Stimulated activated naive CD4-positive, alpha-beta T cell treated with Interleukin-2 at 50 U/mL for 16 hours (primary cell): ENCODE data around the gene ARL2.
"Not testable (repeated sequence)": the region's sequence is repeated elsewhere in the genome, so short reads cannot be mapped to it uniquely, and the experiment has no call there.

Source experiments
- DNase-seq: peaks from one replicate; lab custom pipeline; 2025; lab: John Stamatoyannopoulos, UW

Gene ARL2

DNA sequence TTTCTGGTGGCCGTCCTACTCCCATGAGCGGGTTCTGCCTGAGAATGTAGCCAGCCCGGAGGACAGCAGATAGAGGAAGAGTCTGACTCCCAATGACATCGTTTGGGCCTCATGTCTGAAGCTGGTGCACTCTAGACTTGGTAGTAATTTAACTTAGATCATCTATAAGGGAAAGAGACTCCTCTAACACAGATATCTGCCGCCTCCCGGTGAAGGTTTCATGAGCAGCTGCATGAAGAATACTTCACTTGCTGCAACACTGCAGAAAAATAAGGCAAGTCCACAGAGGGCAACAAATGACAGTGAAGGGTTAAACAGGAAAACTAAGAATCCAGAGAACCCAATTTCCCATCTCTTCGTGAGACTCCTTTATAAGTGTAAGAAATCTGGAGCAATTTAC lies 5.9 kb upstream of the ARL2 start:
- DNase-seq: no peak

DNA sequence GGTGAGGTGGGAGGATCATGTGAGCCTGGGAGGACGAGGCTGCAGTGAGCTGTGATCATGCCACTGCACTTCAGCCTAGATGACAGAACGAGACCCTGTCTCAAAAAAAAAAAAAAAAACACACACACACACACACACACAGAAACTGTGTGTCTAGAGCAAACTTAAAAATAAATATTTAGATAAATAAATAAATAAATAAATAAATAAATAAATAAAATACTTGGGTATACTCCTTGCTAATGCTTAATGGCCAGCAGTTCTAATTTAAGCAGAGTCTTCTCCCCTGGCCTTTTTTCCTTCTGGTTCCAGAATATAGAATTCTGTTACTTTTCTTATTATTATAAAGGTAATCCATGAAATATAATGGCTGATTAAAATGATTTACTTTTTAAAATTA lies 5.1 kb upstream of the ARL2 start:
- no peak for DNase-seq

DNA sequence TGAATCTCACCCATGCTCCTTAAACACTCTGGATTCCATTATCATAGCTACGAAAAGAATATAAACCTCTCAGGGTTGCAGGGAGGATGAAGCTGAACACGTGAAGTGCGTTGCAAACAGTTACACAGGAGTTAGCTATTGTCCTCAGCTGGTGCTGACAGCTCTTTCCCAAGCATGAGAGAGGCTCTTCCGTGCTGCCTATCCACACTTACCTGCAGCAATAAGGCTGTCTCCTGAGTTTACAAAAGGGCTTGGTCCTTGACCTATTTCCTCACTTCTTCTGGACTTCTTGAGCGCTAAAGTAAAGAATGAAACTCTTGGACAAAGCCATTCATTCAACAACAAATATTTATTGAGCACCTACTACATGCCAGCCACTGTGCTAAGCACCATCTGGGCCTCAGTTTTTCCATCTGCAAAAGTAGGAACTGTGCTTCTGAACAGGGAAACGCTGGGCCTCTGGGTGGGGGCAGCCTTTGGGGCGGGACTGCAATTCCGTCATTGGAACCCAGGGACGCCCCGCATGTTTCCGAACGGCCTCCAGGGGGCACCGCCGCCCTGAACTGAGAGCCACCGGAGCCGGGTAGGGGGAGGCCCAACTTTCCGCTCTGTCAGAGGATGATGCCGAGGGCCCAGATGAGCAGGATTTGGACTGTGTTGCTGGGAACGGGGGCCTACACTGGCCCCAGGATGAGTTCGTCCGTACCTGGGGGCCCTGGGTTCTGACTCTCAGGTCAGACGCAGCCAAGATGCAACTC lies 651 bp upstream of the ARL2 start:
- DNase-seq: peak; percentile 88

DNA sequence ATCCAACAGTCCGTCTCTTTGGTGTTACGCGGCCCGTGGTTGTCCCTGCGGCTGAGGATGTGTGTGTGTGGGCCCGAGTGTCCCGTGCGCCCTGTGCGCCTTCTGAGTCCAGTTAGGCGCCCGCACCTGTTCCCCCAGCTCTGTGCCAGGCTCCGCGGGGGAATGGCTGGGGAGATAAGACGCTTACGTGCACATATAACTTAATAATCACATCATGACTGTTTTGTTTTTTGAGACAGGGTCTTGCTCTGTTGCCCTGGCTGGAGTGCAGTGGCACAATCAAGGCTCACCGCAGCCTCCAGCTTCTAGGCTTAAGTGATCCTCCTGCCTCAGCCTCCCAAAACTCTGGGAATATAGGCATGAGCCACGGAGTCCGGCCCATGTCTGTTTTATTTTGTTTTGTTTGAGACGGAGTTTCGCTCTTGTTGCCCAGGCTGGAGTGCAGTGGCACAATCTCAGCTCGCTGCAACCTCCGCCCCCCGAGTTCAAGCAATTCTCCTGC lies 817 bp downstream of the ARL2 start:
- DNase-seq: no peak

DNA sequence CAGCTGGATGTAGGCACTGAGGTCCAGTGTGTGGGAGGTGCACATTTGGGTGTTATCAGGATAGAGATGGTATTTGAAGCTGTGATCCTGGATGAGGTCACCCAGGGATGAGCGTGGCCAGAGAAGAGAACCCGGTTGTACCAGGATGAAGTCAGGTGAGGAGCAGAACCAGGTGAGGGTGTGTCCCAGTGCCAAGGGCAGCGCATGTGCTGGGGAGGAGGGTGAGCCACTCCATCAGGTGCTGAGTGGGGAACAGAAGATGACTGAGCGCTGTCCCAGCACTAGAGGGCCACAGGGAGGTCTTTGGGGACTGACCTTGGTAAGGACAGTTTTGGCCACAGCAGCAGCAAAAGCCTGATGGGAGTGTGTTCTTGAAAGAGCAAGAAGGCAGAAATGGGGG lies 2.7 kb downstream of the ARL2 start:
- no peak for DNase-seq

DNA sequence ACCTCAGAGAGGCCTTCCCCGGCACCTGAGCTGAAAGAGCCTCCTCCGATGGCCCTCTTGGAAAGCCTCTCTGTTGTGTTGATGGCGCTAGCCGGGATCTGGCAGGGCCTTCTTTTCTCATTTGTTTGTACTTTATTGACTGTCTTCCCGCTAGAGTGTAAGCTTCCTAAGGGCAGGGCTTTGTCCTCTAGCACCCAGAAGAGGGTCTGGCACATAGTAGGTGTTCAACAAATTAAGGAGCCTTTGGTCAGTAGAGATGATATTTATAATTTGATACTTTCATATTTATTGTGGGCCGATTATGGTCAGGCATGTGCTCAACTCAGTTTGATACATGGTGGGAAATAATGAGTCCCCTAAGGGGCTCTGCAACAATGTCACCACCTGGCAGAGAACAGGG lies 4.0 kb downstream of the ARL2 start:
- DNase-seq: no peak

DNA sequence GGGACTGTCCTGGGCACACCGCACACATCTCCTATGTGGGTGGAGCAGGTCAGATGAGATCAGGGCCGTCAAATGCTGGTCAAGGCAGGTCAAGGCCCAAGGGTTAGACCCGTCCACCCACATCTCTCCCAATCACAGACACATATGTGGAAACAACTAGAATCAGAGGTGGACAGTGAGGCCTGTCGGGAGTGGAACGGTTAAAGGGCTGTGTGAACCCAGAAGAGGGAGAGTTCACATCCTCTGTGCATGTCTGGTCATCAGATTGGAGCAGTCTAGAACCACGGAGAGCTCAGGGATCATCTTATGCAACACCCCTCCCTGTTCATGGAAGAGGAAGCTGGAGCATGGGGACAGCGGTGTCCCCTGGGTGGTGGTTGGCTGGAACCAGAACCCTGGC lies 5.9 kb downstream of the ARL2 start:
- no peak for DNase-seq

DNA sequence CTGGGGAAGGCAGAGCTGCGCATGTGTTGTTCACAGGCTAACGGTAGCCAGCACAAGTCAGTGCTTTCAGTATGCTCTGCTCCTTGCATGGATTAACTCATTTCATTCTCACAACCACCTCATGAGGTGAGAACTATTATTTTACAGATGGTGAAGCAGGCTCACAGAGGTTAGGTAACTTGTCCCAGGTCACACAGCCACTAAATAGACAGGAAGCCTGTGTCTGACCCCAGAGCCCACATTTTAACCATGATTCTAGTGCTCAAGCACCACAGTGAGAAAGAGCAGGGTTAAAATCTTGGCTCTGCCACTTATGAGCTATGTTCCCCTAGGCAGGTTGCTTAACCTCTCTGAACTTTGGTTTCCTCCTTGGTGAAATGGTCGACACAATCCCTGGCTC lies 7.0 kb downstream of the ARL2 start:
- no peak for DNase-seq

DNA sequence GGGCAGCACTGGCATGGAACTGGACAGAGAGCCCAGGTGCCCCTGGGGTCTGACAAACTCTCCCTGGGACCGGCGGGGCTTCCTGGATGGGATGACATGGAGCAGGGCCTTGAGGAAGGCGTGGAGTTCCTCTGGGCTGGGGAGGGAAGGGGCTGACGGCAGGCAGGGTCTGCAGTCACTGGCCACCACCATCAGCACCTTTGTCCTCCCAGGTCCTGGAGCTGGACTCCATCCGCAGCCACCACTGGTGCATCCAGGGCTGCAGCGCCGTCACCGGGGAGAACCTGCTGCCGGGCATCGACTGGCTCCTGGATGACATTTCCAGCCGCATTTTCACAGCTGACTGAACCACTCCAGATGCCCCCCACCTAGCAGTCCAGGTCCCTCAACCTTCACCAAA lies 7.5 kb downstream of the ARL2 start:
- DNase-seq: no peak

DNA sequence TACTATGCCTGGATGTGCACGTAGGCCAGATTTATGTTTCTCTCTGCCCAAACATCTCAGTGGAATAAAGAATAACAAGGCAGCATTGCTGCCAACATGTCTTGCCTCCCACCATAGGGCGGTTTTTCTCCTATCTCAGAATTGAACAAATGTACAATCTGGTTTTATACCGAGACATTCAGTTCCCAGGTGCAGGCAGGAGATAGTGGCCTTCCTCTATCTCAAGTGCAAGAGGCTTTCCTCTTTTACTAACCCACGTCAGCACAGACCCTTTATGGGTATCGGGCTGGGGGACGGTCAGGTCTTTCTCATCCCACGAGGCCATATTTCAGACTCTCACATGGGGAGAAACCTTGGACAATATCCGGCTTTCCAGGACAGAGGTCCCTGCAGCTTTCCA lies 9.5 kb downstream of the ARL2 start:
- not testable (repeated sequence) for DNase-seq

DNA sequence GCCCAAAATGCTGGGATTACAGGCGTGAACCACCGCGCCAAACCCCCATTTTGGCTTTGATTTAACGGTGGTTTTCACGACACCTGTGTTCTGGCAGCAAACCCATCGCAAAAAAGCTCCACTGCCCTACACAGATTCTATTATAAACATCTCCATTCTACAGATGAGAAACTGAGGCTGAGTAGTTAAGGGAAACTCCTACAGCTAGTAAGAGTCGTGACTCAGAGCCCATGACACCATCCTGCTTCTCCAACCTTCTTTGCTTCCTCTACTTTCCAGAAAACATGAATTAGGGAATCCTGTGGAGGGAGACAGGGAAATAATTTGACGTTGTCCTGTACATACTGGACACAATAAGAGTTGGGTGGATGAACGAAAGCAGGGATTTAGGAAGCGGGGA lies 12.8 kb downstream of the ARL2 start:
- DNase-seq: no peak

DNA sequence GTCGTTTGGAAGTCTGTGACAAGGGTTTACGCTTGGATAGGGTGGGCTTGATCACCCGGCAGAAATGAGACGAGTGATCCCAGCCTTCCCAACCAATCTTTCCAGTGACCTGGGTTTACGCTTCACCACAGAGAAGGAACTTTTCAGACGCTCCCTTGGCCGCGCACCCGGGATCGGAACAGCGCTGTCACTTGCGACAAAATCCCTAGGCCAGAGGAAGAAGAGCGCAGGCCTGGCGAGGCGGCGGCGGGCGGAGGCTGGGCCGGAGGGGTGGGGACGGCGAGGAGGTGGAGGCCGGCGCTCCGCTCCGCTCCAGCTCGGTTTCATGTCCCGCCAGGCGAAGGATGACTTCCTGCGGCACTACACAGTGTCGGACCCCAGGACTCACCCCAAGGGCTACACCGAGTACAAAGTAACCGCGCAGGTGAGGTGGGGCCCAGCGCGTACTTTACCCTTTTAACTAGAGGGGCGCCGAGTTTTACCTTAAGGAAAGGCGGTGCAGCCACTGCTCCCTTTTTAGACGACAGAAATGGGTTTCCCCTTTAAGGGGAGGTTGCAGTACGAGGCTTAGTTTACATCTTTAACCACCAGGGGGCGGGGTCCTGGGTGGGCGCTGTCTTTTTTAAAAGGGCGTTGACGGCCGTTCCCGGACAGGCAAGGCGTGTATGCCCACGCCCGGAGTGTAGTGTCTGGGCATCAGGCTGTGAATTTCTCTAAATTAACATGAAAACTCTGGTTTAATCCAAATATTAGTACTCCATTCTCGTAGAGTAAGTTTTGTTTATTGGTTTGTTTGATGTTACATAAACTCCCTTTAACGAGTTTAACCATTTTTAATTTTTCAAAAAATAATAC lies 13.5 kb downstream of the ARL2 start, which contains the start of gene SNX15:
SNX15 (plus strand) TSS at position 227 of the 855 bp plus-strand sequence; CDS start at position 326, 99 bp downstream.
- peak; percentile 86 for DNase-seq

DNA sequence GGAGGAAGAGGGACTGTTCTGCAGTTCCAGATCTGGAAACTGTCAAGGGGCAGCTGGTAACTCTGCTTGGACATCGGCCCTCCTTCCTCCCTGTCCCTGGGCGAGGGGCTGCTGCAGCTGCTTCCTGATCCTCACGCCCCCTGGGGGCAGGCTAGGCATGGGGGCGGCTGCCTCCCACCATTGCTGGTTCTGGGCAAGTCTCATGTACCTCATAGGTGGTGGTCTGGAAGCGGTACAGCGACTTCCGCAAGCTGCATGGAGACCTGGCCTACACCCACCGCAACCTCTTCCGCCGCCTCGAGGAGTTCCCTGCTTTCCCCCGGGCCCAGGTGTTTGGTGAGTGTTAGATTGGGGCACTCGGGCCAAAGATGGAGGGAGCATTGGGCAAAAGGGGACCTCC lies 18.3 kb downstream of the ARL2 start:
- DNase-seq: no peak

DNA sequence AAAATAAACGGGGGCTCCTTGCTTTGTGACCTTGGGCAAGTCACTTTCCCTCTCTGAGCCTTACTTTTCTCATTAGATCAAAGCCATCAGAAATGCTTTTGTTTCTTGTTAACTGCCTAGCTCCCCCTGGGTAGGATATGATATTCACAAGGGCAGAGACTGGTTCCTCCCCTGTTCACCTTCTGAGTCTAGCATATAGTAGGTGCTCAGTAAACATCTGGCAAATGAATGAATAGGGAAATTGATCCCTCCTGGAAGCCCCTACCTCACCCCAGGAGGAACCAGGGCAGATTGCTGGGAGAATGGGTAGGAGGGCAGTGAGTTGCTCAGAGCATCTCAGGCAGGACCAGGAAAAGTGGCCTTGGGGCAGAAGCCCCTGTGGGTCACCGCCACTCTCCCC lies 20.5 kb downstream of the ARL2 start:
- no peak for DNase-seq

DNA sequence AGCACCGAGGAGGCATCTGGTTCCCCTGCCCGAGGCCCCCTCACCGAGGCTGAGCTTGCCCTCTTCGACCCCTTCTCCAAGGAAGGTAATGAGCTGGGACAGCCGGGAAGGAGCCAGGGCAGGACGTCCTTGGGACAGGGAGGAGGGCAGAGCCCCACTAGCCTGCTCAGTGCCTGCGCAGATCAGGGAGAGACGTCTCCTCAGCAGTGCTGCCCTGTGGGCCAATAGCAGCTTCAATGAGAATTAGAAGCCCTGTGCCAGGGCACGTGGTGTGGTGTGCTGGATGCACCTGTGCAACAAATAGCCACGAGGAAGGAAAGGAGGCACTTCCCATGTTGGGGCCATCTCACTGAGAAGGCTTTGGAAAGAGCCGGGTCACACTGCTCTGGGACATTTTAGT lies 21.6 kb downstream of the ARL2 start:
- DNase-seq: no peak

DNA sequence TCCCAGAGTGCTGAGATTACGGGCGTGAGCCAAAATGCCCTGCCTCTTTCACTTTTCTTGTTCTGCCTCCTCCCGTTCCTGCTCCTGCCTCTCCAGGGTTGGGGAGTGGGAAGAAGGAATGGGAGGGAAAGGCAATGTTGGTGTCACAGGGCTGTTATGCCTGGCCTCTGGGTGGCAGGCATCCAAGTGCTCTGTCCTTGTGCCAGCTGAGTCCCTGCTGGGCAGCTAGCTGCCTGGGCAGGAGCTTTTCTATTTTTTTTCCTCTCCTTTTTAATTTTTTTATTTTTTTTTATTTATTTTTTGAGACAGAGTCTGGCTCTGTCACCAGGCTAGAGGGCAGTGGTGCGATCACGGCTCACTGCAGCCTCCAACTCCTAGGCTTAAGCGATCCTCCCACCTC lies 23.0 kb downstream of the ARL2 start:
- no peak for DNase-seq

DNA sequence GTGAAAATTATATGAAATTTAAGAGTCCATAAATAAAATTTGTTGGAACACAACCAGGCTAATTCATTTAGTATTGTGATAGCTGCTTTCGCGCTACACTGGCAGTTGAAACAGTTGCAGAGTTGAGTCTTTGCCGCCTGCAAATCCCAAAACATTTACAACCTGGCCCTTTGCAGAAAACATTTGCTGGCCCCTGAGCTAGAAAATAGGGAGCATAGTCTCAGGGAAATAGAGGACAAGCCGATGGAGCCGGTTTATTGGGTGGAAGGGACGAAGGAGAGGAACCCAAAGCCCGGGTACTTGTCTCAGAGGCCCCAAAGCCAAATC lies 26.5 kb downstream of the ARL2 start:
- DNase-seq: no peak

DNA sequence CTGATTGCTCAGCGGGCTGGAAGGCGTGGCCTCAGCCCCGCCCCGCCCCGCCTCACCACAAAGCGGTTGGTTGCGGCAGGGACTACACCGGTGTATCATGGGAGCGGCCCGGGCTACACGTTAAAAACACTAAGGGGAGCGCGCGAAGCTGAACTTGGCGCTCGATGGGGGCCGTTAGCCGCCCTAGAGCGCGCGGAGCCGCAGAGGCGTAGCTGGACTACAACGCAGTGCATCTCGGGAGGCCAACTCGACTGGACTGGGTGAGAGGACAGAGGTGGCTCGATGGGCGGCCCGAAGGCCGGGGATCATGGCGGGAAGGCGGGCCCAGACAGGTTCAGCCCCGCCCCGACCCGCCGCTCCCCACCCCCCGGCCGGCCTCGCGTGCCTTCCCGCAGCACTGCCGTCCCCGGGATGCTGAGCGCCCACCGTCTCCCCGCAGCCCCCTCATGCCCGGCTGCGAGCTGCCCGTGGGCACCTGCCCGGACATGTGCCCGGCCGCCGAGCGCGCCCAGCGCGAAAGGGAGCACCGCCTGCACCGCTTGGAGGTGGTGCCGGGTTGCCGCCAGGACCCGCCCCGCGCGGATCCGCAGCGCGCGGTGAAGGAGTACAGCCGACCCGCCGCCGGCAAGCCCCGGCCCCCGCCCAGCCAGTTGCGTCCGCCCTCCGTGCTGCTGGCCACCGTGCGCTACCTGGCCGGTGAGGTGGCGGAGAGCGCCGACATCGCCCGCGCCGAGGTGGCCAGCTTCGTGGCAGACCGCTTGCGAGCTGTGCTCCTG lies 27.1 kb downstream of the ARL2 start, which contains the start of gene SAC3D1:
SAC3D1 (plus strand) TSS at position 364 of the 776 bp plus-strand sequence; CDS start at position 447, 83 bp downstream.
- DNase-seq: peak; percentile 89

DNA sequence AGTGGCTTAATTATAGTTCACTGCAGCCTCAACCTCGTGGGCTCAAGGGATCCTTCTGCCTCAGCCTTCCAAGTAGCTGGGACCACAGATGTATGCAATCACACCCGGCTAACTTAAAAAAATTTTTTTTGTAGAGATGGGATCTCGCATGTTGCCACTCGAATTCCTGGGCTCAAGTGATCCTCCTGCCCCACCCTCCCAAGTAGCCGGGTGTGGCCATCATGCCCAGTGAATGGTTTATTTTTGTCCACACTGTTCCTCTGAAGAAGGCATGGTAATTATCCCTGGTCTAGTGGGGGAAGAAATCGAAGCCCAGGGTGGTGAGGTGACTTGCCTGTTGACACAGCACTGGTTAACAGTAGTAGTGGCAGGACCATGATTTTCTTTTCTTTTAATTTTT lies 28.9 kb downstream of the ARL2 start:
- DNase-seq: no peak

DNA sequence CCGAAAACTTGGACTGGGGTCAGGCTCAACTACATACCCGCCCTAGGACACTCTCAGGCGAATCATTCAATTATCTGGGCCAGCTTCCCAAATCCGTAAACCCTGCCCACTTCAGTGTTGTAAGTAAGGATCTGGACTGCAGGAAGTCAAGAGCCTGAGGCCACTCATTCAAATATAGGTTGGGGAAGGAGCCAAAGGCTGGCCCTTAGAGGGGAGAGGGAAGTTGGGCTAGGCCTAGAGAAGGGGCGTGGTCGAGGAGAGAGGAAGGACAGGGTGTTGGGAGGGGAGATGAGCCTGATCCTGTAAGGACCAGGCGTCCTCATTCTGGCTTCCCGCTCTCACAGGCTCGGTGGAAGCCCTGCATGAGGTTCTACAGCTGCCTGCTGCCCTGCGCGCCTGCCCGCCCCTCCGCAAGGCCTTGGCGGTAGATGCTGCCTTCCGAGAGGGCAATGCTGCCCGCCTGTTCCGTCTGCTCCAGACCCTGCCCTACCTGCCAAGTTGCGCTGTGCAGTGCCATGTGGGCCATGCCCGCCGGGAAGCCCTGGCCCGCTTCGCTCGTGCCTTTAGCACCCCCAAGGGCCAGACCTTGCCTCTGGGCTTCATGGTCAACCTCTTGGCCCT lies 30.0 kb downstream of the ARL2 start:
- no peak for DNase-seq

DNA sequence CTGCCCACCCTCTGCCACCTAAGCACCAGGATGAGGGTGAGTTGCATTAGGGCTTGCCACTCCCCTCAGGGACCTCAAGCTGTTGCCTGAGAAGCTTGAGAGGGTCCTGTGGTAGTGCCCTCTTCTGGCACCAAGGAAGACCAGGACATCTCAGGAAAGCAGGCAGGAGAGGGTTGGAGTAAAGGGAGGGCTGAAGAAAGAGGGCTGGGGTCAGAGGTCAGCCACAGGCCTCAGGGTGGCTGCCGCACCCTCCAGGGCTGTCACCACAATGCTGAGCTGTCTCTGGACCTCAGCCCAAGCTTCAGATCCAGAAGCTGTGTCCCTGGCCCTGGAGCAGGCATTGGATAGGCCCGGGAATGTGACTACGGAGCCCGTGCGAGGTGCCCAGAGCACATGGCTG lies 31.1 kb downstream of the ARL2 start:
- no peak for DNase-seq

DNA sequence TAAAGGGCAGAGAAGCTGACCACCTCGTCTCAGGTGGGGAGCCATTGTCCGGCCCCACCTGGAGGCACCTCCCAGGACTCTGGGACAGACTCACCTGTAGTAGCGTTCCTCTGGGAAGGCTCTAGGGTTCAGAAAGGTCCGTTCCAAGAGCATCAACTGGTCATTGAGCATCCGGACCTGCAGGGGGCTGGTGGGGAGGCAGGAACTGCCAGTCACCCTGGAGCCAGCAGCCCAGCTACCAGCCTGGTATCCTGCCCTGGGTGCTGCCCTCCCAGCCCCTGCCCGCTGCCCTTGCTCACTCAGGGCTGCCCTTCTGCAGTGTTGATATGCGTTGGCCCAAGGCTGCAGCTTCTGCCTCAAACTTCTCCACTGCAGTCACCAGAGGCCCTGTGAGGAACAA lies 31.8 kb downstream of the ARL2 start:
- DNase-seq: no peak
